NCI-H524 treated with DMSO at 0.1 percent for 48 hours (cell line): Measurements from ENCODE around the gene DOCK9.

Experiments used
- DNase-seq: peaks from one replicate; lab custom pipeline; 2025; lab: John Stamatoyannopoulos, UW

Gene DOCK9

DNA sequence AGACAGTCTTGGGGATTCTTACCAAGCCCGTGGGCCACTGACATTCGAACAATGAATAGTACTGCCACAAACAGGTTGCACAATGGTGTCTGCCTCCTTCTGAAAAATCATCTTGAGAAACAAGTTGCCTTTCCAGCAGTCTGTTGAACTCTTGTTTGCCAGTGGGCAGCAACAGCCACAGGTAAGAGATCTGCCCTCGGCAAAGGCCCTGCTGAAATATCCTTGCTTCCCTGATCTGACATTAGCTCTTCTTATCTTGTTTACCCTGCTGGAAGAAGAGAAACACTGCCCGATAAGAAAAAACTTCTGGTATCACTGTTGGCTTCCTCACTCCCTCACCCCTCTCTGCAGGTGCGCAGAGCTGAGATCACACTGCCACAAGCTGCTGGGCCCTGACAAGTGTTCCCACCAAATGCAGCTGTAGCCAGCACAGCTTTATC lies 2.0 kb downstream of the DOCK9 start:
- DNase-seq = no peak

DNA sequence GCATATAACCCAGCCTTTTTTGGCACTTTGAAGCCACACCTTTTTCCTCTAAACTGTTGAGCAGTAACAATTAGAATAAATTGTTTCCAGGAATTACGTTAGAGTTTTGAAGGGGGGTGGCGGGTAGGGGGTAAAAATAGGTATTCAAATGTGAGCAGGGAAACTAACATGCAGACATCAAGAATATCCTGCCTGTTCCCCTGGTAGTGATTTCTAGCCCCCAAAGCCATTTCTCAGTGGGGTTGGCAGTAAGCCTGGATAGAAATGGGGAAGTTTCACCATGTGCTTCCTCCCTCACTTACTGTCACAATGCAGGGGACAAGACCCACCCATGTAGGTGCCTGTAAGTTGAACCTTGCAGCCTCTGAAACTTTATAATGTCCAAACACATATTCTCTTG lies 3.8 kb downstream of the DOCK9 start:
- no peak for DNase-seq

DNA sequence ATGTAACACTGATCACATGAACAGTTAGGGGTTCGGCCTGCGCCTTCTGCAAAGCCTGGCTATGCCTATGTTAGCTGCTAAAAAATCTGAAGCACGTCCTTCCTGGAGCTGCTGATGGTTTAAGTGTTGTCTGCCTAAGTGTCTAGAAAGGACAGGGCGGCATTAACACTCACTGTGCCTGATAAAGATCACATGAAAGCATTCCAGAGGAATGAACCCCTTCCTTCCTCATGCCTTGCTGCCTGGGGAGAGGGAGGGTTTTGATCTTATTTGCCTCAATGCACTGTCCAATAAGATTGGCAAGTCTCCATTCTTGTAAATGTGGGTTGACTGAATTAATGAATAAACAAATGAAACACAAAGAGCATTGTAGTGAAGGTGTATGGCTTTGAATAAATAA lies 5.2 kb downstream of the DOCK9 start:
- no peak for DNase-seq

DNA sequence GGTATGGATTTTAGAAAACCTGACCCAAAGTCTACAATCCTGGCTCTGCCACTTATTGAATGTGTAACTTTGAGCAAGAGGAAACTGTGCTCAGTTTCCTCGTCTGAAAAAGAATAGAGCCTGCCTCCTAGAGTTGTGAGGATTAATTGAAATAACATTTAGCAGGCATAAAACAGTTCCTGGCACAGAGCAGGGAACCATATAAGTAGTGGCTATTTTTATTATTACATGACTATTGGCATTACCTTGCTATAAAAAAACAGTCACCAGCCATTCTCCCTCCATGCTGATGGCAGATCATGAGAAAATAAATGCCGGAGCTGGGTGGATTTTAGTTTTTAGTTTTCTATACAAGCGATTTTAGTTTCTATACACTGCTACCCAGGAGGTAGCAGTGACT lies 5.8 kb downstream of the DOCK9 start:
- no peak for DNase-seq

DNA sequence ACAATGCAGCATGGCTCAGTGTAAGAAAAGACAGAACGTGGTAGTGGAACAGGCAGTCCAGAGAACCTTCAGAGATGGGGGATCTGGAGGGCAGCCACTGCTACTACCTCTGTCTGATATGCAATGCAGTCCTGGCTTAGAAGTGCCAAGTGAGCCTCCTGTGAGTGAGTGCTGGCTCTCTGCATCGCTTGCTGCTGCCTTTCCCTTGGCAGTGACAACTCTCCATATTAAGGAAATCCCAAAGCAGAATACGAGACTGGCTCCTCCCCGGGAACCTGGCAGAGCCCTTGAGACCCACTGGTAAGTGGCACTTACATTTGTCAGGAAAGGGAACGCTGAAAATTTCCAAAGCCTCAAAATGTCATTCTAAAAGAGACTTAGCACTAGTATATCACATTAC lies 7.5 kb downstream of the DOCK9 start:
- DNase-seq = no peak

DNA sequence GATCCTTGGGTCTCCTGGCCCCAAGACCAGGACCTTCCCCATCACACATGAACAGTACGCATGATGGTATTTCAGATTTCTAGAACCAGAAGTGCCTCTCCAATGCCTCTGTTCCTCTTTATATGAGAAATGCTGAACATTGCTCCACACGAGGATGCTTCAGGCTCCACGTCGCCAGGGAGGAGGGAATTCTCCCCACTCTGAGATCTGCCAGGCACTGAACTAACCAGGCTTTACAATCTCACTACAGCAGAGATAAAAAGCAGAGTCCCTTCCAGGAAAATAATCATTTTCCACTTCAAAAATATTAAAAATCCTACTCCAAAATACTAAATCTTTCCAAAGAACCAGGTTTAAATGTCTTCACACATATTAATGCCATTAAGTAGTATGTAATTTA lies 10.4 kb downstream of the DOCK9 start:
- no peak for DNase-seq

DNA sequence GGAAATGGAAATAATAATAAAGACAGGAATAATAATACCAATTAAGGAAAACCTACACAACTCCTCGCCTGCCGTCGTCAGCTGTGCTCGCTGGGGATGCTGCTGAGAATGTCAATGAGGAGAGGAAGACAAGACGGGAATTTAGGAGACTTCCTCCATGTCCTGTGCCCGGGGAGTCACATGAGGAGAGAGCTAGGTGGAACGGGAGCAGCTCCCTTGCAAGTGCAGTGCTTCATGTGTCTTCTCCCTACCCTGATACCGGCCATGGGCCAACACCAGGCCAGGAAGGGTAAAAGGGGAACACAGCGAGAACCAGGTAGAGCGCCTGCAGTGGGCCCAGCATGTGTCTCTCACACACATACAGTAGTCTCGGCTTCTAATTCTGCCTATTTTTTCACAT lies 11.8 kb downstream of the DOCK9 start:
- no peak for DNase-seq

DNA sequence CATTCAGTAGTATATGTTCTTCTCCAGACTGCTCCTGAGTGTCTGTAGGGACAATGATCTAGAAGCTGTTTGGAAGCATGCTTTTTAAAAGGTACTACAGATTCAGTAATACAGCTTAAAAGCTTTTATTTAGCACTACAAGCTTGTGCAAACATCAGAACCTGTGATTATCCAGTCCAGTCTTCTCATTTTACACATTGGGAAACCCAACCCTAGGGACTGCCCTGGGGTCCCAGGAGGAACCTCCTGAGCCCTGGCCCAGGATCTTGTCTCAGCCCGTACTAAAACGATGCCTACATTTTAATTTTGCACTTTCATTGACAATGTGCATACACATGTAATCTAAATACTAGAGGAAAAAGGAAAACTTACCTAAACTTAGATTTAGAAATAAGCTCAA lies 12.5 kb downstream of the DOCK9 start:
- DNase-seq = no peak

DNA sequence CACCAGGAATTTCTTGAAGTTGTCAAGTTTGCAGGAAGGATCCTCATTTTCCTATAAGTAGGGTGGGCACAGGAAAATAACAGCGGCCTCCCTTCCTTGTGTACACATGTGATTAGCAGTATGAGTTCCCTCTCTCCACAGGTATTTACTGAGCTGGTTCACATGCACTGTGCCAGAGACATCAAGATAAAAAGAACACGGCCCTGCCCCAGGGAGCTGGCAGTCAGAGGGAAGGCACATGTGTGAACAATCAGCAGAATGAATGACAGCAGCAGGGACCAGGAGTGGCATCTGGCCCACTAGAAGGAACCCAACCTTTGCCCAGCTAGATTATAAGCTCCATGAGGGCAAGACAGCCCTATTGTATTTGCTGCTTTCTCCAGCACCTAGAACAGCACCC lies 13.9 kb downstream of the DOCK9 start:
- no peak for DNase-seq

DNA sequence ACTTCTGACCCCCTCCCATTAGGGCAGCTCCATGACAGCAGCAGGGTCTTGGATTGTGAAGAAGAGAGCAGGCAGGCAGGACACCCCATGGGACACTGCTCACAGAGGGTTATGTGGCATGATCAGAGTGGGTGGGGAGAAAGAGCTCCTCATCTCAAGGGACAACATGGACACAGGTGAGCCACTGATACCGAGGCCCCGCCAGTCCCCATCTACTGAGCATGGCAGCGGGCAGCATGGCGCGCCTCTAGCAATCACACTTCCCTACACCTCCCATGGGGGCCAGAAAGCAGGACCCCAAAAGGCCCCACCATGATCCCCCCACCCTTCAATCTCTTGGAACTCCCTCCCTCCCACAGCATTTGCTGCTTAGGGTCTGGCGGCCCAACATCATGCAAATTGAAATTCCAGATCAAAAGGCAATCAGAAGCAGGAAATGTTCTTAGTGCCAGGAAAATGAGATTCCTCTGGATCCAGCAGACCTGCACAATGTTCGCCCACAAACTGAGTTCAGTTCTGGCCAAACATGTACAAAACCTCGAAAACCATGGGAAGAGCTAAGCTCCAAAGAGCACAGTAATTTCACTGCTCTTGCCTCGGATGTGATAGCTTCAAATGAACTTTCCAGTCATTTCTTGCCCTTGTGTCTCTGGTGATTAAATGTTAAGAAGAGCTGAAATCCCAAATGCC lies 14.8 kb downstream of the DOCK9 start:
- no peak for DNase-seq

DNA sequence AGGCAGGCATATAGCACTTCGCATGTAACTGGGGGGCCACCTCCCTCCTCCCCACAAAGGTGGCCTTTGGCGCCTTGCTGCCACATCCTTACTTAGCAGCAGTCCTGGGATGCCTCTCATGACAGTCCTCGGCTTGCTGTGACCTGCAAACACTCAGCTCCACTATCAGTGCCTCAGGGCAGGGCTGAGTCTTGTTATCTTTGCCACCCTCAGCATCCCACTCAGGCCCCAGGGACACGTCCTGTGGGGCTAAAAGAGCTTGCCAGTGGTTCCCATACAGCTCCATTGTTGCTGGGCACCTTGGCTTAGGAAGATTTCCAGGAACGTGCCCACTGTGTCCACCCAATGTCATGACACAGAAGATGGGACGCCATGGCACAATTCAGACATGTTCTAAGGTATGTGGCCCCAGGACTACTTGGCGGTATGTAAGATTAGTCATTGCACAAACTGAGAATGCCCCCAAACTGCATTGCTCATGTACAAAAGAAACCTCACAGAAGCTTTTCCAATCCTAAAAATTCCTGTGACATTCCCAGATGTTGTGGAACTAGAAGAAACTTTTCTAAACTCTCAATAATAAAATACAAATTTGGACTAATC lies 16.3 kb downstream of the DOCK9 start:
- no peak for DNase-seq

DNA sequence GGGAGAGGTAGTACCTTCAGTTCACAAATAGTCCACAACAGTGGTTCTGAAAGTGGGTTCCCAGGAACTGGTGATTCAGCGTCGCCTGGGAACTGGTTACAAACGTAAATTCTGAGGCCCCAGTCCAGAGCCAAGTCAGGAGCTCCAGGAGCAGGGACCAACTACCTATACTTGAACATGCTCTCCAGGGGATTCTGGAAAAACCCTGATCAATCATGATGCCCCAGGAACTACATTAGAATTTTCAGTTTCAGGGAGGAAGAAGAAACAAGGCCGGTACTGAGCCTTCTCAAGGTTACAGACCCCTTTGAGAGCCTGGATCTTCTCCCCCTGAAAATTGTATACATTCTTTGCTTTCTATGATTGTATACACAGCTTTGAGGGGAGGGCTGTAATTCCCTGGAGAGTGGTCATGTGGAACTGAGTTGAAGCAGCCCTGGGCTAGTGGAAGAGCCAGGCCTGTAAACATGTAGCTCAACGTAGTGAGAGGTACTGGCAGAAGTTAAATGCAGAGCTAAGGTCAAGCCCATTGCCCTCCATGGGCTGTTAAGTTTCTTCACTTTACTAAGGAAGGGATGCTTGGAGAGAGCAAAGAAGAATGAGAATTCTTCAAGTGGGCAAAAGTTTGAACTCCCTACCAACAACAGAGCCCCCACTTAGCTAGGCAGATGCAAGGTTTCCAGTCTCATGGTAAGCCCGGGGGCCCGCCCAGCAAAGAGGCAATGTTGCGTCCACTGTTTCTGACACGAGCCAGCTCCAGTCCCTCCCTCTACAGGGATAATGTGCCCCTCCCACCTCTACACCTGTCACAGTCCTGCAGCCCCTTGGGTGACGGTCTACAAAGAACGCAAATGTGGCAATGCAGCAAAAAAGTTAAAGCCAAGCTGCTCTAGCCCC lies 17.0 kb downstream of the DOCK9 start:
- no peak for DNase-seq

DNA sequence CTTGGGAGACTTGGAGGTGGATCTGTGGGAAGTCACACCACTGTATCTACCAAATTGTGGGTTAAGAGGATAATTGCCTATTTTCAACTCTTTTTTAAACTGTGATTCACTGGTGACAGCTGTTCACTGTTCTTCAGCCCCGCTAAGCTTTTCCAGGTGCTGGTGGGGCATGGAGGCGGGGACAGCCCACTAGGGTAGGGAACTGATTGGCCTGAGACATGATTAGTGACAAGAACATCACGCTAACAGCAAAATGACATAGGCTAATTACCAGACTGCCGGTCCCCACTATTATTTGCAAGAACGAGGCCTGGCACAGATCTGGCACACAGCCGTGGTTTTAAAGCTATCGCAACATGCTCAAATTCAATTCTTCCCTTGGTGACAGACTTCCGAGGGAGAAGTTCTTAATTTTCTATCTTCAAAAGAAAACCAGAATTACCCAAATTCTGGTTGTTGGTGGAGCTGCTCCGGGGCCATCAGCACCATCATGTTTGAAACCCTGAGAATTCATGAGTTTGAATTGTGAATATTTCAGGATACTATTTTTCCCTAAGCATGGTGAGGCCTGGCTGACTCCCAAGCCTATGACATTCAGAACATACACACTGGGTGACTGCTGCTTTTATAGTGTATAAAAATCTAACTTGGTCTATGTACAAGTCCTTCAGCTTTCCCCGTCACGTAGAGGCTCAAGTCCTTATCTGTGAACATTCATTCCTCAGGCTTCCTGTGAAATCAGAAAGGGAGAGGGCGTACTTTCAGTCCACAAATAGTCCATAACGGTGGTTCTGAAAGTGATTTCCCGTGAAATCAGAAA lies 17.9 kb downstream of the DOCK9 start:
- DNase-seq = peak; percentile 96

DNA sequence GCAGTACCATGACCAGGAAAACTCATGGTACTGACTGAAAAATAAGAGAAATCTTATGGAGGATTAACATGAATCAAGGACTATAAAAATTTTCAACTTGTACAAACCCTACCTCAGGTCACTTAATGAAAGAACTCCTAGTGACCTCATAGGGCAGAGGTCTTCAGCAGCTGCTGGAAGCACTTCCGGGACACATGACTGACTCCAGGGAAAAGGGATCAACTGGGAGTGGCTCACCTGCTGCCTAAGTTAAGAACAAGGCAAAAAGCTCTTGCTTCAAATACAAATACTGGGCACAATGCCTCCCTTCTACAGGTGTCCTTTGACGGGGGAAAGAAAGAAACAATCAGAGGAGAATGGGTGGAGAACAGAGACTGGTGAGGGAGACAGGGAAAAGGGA lies 18.6 kb downstream of the DOCK9 start:
- no peak for DNase-seq

DNA sequence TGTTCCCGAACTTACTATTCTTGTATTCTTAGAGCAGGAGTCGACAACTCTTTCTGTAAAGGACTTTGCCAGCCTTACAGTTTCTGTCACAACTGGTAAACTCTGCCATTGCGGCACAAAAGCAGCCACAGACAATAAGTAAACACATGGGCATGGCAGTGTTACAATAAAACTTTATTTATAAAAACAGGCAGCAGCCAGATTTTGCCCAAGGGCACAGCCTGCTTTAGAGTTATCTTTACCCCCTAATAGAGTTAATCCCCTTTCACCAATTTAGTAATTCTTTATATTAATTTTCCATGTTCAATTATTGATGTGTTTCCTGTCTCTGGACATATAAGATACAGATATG lies 19.4 kb downstream of the DOCK9 start:
- no peak for DNase-seq

DNA sequence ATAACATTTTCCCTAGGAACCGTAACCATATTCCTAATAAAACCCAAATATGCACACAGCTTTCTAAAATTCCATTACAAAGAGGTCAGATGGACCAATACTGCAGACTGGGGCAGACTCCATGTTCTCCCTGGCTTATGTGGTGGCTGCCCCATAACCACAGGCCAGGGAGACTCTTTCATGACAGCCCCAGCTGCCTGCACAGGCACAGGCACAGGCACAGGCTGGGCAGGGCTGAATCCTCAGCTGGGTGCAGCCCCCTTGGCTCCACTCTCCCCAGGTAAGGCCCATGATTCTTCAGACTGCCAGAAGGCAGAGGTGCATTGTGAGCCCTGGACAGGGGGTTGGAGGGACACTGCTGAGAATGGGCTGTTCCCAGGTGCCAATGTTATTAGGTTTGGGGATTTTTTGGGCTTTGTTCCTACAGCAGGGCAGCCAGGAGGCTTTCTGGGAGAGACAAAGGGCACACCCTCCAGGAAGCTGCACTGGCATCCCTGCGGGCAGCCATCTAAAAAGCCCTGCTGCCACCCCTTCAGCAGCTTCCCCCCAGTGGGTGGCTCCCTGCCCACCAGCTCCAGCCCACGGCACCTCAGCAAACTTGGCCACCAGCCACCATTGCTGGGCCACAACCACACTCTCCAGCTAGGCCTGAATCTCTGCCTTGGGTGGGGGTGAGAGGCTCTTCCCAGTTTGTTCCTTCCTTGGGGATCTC lies 20.0 kb downstream of the DOCK9 start:
- DNase-seq = no peak

DNA sequence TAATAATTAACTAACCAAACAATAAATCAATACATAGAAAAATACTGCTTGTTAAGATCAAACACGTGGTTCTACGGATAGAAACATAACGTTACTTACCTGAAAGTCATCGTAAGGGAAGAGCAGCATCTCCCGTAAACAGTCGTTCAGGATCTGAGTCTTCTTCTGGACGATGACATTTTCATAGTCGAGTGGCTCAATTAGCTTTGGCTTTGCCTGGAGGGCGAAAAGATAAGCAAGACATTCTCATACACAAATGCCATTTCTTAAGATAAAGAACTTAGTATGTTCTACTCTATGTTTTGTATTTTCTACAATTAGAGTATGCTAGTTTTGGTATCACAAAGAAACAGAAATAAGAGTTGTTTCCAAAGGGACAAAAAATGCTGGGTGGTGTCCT lies 22.5 kb downstream of the DOCK9 start:
- no peak for DNase-seq

DNA sequence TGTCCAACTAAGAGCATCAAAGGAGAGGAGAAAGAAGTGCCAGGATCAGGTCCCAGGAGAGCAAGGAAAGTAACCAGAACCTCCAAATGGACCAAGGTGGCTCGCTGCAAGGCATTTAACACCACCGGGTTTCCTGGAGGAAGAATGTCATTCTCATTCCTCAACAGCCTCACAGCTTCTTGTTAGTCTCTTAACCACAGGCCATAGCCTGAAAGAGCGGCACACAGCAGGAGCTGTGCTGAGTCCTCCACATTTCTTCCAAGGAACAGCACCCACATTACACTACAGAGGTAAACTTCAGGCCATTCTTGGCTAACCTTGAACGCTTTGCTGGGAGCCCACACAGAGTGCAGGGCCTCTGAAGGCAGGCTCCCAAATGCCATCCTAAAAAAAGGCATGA lies 23.6 kb downstream of the DOCK9 start:
- DNase-seq = no peak

DNA sequence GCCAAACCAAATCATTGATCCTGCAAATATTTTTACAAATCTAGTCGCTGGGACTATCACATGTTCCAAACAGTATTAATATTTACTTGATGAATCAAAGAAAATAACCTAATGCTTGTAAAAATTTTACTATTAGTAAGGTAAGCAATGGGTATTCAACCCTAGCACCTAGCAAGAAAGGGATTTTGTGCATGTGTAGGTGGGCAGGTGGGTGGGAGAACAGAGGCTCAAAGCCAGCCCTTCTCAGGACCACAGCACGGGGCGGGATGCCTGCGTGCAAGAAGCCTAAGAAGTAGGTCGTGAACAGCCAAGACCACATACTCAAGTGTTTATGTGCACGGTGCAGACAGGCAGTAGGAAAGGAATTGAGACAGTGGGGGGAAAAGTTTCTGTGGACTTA lies 26.6 kb downstream of the DOCK9 start:
- DNase-seq = no peak

DNA sequence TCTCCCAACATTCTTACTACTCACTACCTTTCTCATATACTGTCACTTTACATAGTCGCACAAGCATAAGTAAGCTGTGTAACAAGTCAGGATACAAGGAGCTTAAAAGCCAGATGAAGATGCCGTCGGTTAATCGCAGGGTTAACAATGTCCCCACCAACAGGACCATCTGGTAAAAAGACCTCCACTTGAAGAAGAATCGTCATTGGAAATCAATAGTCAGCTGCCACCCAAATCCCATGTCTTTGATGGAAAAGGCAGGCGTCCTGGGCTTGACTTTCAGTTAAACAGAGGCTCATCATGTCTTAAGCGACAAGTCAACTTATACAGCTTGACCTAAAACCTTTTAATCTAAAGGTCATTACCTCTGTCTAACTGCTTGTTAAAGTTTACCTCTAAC lies 27.2 kb downstream of the DOCK9 start:
- no peak for DNase-seq

DNA sequence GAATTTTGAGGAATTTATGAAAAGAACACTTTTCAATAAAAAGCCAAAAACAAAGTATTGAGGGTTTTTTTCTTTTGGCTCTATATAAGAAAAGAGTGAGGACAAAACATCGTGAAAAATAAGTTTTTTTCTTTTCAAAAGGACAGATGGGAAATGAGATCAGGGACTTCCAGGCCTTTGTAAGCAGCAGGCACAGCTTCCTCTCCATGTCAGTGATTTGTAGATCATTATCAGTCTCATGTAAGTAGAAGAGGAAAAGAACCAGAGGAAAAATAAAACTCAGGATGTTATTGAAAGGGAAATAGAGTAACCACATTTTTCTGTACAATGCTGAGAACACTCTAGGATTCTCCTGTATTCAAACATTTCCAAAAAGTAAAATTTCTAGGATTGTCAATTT lies 29.9 kb downstream of the DOCK9 start:
- DNase-seq = no peak
